HepG2 (cell line): ENCODE data around the gene ACTL6A. TPM values are rescaled to one million over a fixed set of nuclear protein-coding genes. Genes with fewer than 3 reads are reported as not detected.
A peak's percentile ranks its signal among the peaks of the same experiment; 100 is the strongest.

Source experiments
- AFF4 ChIP-seq: sonication (generic); formaldehyde crosslinking; IDR thresholded peaks from 2 replicates; pipeline ENCODE4 v1.4.0; 2020; ENCODE audit warnings: missing genetic modification reagents
- DPF2 ChIP-seq: sonication (generic); formaldehyde crosslinking; IDR thresholded peaks from 2 replicates; pipeline ENCODE4 v1.4.0; 2020; ENCODE audit warnings: mild to moderate bottlenecking, low read depth, missing genetic modification reagents, borderline replicate concordance
- GABPA ChIP-seq, 2 experiments: IDR thresholded peaks; 2 replicates each; pipeline ENCODE4 v1.6.1; 2011 to 2016; ENCODE audit warnings: low read depth in 2 of 2, low read length in 1 of 2, missing biosample characterization in 1 of 2, missing genetic modification characterization in 1 of 2
- HNRNPUL1 ChIP-seq: fragments of 200-400 bp; formaldehyde crosslinking; IDR thresholded peaks from 2 replicates; pipeline ENCODE4 v1.6.1; 2017; ENCODE audit warnings: low read depth, mild to moderate bottlenecking, low read length, moderate library complexity
- MLXIP ChIP-seq: sonication (generic); formaldehyde crosslinking; IDR thresholded peaks from 2 replicates; pipeline ENCODE4 v1.9.0; 2021; ENCODE audit warnings: missing genetic modification reagents, borderline replicate concordance
- PHB2 ChIP-seq: fragments of 450-650 bp; IDR thresholded peaks from 2 replicates; pipeline ENCODE4 v1.6.1; 2018; ENCODE audit not compliant: partially characterized antibody
- ZBTB49 ChIP-seq: sonication (generic); formaldehyde crosslinking; IDR thresholded peaks from 2 replicates; pipeline ENCODE4 v1.4.0; 2020; ENCODE audit warnings: missing genetic modification reagents, borderline replicate concordance
- ZFP91 ChIP-seq: sonication (generic); formaldehyde crosslinking; IDR thresholded peaks from 2 replicates; pipeline ENCODE4 v1.9.0; 2022; ENCODE audit warnings: missing genetic modification reagents, mild to moderate bottlenecking, borderline replicate concordance
- ZNF17 ChIP-seq: sonication (generic); formaldehyde crosslinking; IDR thresholded peaks from 2 replicates; pipeline ENCODE4 v1.5.0; 2020; ENCODE audit warnings: mild to moderate bottlenecking, missing genetic modification reagents
- ZNF350 ChIP-seq: sonication (generic); formaldehyde crosslinking; IDR thresholded peaks from 2 replicates; pipeline ENCODE4 v1.4.0; 2020; ENCODE audit warnings: mild to moderate bottlenecking, low read depth, missing genetic modification reagents, borderline replicate concordance
- ZNF512B ChIP-seq: sonication (generic); formaldehyde crosslinking; IDR thresholded peaks from 2 replicates; pipeline ENCODE4 v1.5.1; 2020; ENCODE audit warnings: missing genetic modification reagents, mild to moderate bottlenecking, borderline replicate concordance
- ZNF569 ChIP-seq: sonication (generic); formaldehyde crosslinking; IDR thresholded peaks from 2 replicates; pipeline ENCODE4 v1.5.0; 2020; ENCODE audit warnings: mild to moderate bottlenecking, missing genetic modification reagents, moderate library complexity, borderline replicate concordance
- ZNF780A ChIP-seq: sonication (generic); formaldehyde crosslinking; IDR thresholded peaks from 2 replicates; pipeline ENCODE4 v1.8.0; 2022; ENCODE audit warnings: mild to moderate bottlenecking, missing genetic modification reagents, moderate library complexity
- polyA plus RNA-seq, 8 experiments: library from polyadenylated mRNA; depleted of rRNA in 3 of 8; stranded (reverse) in 7 of 8; unstranded in 1 of 8; fragments of >200 nt; fragmentation: Illumina TruSeq in 4 of 8; extraction: Trizol in 4 of 8; gene quantifications; 2 replicates each; pipeline versions ENCODE4 v1.2.1 to v1.2.3, GENCODE V29; 2011 to 2016; ENCODE audit warnings: low read depth in 4 of 8, missing spikeins in 1 of 8, mixed read lengths in 1 of 8; ENCODE audit not compliant: insufficient read depth in 1 of 8
- total RNA-seq, 5 experiments: library from RNA; depleted of rRNA; stranded (reverse); fragments of >200 nt; fragmentation: Illumina TruSeq; extraction: Trizol; gene quantifications; 2 replicates each; pipeline ENCODE4 v1.2.3, GENCODE V29; 2016; ENCODE audit warnings: low read depth in 1 of 5

ACTL6A gene
- total and polyA plus RNA-seq, 2 of the 13 experiments (the other 11 are each of a cell fraction or from before 2014, with no cell fraction given), result 58.1 to 84.1 TPM

- TF ChIP-seq ZNF512B (CRISPR knock-in tag), result no peak
- no peak for TF ChIP-seq ZNF569 (CRISPR knock-in tag)
- TF ChIP-seq ZFP91, result peak; percentile 79; the same call in 1 of the 2 replicates
- TF ChIP-seq MLXIP (CRISPR knock-in tag), result no peak
- TF ChIP-seq HNRNPUL1, result no peak
- no peak for TF ChIP-seq PHB2
- no peak for TF ChIP-seq ZBTB49 (CRISPR knock-in tag)
- TF ChIP-seq ZNF17, result no peak
- no peak for TF ChIP-seq ZNF780A (CRISPR knock-in tag)
- peak; percentile 86 for TF ChIP-seq GABPA (IDR thresholded peaks at IDR 0.05; ENCODE audit: low read depth, low read length)
- TF ChIP-seq GABPA (CRISPR knock-in tag; IDR thresholded peaks at IDR 0.05; ENCODE audit: low read depth), result peak; percentile 99
- no peak for TF ChIP-seq AFF4 (CRISPR knock-in tag)
- peak; percentile 81 for TF ChIP-seq ZNF350 (CRISPR knock-in tag)
- TF ChIP-seq DPF2 (CRISPR knock-in tag), result no peak
These were observed 41.8 kb downstream of the ACTL6A start, which contains the start of the genes MRPL47 and NDUFB5 (continued) for GRCh38 chr3:179604321-179605078.
